GF-D8 (cell line): ENCODE measurements around the gene RAB23.
"Not testable (repeated sequence)": the region's sequence is repeated elsewhere in the genome, so short reads cannot be mapped to it uniquely, and the experiment has no call there.

ENCODE experiments used
- DNase-seq: peaks from one replicate; lab custom pipeline; 2025; lab: John Stamatoyannopoulos, UW

The RAB23 gene

DNA sequence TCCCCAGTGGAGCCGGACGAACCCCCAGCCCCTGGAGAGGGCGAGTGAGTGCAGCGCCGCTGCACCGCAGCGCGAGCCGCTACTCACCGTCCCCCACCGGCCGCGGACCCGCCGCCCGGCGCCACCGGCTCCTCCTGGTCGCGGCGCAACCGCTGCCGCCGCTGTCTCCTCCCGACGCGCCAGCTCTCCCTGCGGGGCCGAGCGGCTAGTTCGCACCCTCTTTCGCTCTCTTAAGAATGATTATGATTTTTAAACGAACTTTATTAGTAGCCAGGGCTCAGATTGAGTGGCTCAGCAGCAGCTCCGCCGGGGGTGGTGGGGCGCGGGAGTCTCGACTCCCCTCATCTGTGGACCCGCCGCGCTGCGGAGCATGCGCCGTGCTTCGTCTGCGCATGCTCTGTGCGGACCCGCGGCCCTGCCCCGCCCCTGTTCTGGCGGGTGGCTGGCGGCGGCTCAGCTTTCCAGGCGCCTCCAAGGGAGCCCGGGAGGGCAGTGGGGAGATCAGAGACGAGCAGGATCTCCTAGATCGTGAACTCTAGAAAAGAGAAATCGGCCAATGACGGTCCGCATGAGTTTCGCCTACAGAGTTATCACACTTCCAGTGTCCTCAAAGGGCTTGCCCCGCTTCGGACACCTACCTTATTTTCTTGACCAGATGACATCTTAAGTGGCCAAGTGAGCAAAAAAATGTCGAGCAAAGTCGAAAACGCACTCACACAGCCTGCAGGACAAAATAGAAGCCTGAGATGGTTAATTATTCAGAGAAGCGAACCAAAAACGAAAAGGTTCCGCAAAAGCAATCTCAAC, at the start of gene RAB23:
RAB23 (minus strand) TSS at position 372 of the 807 bp plus-strand sequence. CDS start 11,927 bp downstream, outside the sequence.
- peak; percentile 40 for DNase-seq

DNA sequence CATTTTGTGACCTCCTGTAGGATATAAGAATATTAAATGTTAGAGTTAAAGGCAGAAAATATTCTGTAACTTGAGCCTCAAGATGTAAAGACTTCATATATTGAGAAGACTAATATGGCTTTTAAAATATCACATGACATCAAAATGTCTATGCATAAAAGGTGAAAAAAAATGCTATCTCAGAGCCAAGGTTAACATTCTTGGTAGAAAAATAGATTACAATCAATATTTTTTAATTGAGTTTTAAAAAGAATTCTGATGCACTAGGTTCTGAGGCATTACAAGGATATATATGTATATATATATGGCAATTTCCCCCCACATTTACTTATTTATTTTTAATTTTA, 46.2 kb upstream of the RAB23 start:
- no peak for DNase-seq

DNA sequence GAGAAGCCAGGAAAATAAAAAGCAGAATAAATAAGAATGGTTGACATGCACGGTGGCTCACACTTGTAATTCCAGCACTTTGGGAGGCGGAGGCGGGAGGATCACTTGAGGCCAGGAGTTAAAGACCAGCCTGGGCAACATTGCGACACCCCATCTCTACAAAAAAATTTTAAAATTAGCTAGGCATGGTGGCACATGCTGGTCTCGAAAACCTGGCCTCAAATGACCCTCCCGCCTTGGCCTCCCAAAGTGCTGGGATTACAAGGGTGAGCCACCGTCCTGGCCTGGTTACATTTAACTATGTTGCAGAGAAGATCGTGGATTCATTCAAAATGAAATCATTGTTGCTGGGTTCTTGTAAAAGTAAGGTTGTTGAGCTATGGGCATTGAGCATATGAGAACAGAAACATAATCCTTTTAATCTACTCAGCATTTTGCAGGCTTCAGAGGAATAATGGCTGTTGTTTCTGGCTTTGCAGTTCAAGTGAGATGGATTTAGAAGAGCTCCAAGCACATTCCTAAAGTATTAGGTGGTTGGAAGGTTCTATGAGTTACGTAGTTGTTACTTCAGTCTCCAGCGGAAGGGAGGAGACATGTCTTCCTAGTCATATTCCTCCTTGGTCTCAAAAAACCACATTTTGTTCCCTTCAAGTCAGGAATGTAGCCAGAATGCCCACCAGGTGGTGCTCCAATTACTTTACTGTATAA, 45.6 kb upstream of the RAB23 start:
- no peak for DNase-seq

DNA sequence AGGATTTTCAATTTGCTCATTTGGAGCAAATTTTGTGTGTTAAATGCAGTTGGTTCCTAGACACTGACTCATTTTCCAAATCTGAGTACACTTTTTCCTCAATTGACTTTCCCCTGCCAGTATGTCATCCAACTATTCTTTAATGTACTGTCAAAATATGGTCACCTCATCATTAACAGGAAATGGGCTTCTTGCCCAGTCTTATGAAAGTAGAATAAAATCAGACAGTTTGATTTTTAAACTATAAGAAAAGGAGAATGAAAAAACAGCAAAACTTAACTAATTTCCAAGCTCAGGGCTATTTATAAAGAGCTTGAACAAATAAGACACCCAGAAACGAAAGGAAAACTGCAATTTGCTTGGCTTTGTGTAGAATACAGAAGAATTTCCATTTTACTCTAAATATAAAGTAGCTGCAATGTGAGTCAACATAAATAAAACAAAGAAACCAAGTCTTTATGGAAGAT, 43.7 kb upstream of the RAB23 start:
- no peak for DNase-seq

DNA sequence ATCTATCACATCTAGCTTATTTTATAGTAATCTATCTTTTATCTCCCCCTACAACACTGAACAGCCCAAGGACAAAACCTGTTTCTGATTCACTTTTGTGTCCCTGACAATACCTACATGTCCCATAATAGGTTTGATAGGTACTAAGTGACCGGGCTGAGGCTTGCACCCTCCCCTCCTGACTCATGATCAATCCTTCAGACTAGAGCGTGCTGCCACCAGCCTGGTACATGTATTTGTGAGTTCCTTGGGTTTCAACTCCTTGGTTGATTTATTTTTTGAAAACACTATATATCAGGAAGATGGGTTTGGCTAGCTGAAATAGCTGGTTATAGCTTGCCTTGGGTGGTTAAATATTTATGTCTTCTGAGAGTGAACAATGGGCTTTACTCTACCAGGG, 41.6 kb upstream of the RAB23 start:
- DNase-seq = no peak

GRCh38 chr6:57262901-57263694, 41.0 kb upstream of the RAB23 start:
- DNase-seq = no peak

GRCh38 chr6:57262488-57262887, 40.4 kb upstream of the RAB23 start:
- no peak for DNase-seq

GRCh38 chr6:57261926-57262325, 39.8 kb upstream of the RAB23 start:
- DNase-seq = no peak

- DNase-seq = no peak
These were observed 37.0 kb upstream of the RAB23 start for GRCh38 chr6:57259064-57259463.

DNA sequence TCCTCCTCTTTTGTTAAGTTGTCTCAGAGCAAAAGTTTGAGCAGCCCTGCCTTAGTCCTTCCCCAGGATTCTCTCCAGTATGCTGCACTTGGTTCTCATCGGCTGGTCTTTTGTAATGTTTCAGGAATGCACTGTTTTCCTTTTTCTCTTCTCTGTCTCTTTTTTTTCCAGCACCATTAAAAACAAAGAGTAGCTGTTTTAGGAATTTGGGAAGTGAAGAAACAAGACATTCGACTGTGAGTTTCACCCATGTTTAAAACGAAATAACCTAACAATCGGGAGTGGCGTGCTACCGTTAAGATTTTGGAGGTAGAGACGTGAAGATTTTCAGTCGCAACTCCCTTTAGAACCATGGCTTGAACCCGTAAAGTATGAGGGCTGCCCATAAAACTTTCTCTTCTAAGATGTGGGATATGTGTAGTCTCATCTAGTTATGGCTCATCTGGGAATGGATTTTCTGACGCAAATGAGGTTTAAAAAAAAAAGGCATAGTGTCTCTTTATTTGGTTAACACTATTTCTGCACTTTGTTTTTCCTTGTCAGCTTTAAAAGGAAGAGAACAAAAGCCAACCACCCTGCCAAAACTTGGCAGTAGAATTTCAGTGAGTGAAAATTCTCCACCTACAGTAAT, 35.9 kb upstream of the RAB23 start:
- DNase-seq = no peak

- DNase-seq = no peak
These were observed 34.4 kb upstream of the RAB23 start for GRCh38 chr6:57256541-57256940.

GRCh38 chr6:57255451-57256169, 33.5 kb upstream of the RAB23 start:
- DNase-seq = no peak

DNA sequence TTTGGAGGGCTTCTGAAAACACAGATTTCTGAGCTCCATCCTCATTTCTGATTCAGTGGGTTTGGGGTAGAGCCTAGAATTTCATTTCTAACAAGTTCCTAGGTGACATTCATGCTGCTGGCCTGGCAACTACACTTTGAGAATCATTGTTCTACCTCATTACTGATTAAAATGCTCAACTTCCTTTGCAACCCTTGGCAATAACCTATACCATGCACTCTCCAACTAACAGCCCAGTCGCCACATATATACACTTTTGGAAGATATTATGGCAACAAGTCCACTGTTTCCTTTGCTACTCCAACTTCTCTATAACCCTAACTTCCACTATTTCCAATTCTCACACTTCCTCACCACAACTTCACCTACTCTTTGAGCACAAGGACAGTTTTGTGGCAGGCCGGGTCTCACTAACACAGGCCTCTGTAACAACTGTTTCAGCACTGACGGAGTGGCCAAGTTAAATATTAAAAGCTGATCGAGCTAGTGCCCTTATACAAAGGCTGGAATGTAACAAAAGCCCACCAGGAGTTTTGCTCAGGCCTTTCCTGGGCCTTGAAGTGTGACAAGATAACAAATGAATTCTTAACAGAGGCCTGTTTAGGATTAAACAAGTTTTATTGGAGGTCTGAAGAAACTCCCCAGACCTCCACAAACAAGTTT, 32.1 kb upstream of the RAB23 start:
- DNase-seq = no peak

DNA sequence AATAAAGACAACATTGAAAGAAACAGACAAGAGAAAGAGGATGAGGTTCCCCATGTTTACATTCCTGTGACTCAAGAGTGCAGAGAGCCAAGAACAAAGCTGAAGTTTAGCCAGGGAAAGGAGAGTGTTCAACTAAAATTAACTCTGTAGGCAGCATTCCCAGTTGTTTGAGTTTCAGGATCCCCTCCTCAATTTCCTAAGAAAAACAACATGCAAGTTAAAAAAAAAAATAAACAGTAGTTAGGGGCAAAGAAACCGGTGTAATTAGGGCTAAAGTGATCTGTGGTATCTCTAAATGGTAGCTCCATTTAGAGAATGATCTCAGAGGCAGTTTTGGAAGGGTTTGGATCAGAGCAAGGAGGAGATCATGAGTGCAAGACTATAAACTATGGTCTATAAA, 30.9 kb upstream of the RAB23 start:
- no peak for DNase-seq

GRCh38 chr6:57252137-57252536, 30.0 kb upstream of the RAB23 start:
- no peak for DNase-seq

DNA sequence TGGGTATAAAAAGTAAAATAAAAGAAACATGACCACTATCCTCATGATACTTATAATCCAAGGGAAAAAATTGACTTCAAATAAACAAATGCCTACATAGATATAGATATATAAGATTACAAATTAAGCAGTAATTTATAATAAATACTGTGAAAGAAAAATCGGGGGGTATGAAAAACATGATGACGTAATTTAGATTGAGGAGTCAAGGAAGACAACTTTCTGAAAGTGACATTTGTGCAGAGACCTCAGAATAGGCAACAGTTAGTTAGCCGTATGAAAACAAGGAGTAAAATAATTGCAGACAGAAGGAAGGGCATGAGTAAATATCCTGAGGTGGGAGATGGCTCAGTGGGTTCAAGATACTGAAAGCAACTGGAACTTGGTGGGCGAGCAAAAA, 28.2 kb upstream of the RAB23 start:
- DNase-seq = no peak

DNA sequence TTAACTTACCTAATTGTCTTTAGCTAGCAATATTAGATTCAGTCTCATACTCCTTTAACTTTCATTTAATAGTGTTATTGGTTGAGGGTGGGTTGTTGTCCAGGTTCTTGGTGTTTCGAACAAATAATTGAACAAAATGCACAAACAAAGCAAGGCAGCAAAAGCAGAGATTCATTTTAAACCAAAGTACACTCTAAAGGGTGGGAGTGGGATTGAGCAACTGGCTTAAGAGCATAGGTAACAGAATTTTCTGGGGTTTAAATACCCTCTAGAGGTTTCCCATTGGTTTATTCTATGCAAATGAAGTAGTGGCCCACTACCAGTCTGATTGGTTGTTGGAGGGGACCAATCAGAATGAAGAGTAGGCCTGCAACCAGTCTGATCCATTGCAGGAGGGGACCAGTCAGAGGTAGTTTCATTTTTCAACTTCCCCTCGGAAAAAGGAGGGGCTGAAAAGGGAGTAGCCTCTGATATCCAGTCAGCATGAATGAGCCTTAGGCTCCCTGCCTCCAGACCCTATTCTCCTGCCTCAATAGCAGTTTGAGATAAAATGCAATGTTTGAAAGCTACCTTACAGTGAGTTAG, 26.3 kb upstream of the RAB23 start:
- no peak for DNase-seq

DNA sequence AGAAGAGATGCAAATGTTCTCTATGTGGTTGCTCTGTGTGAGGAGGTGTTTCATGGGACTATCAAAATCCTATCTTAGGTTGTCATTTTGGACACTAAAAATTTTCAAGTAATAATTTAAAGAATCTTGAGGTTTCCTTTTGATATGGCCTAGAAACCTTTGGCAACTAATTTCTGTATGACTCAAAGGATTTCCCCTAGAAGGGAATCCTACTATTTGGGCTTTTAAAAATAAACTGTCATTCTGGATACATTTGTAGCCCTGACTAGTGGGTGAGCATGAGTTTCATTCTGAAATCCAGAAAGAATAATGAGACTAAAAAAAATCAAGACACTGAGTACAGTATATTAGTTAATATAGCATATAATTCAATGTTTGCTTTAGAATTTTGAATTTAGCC, 25.5 kb upstream of the RAB23 start:
- no peak for DNase-seq

GRCh38 chr6:57246307-57246706, 24.2 kb upstream of the RAB23 start:
- no peak for DNase-seq

GRCh38 chr6:57243954-57244353, 21.8 kb upstream of the RAB23 start:
- DNase-seq = no peak

GRCh38 chr6:57243526-57243925, 21.4 kb upstream of the RAB23 start:
- DNase-seq = not testable (repeated sequence)
